Heart left ventricle (tissue), 13 donors: ENCODE results near the gene DNAH14.

Source experiments
- CTCF ChIP-seq, 12 donors: fragments of 200-600 bp; sonication (generic) in 4 of 12; IDR thresholded peaks; one replicate each; pipeline versions ENCODE4 v1.5.0 to v1.8.0; 2018 to 2022; ENCODE audit warnings: antibody characterized with exemption in 12 of 12, mild to moderate bottlenecking in 5 of 12
- POLR2A ChIP-seq, 2 donors: fragments of 450-650 bp; IDR thresholded peaks; one replicate each; pipeline ENCODE4 v1.6.1; 2017; ENCODE audit warnings: antibody characterized with exemption in 2 of 2, mild to moderate bottlenecking in 2 of 2, moderate library complexity in 2 of 2
- donor health status: ischemic (EF 13 %, LVEDD 7.1; RV severe dilation, severe dysfunction).
- donor health status: DM: no; HTN: yes; CAD: no.
- donor health status: DM: no; HTN: no; CAD: no.
- donor health status: ischemic (EF 25% LVEDD 6.9; RV normal size, moderate dysfunction).
- donor health status: ischemic (EF 25% LVEDD 5.7; RV mildly dilated, moderate dysfunction).
- donor health status: ischemic (EF 35%, LVEDD 5.7; RV mildly dilated, moderate dysfunction).
- donor health status: nonischemic (EF 11% LVEDD 7.7; RV severe dilation, severe dysfunction).
- donor health status: DM: yes; HTN: yes; CAD: no.
- donor health status: PGD.
- donor health status: ischemic (EF 29% LVEDD 5.4; RV normal size, mild dysfunction).
- donor health status: nonischemic (EF 23%, LVEDD 6.1; RV moderate dilation, normal function).

- TF ChIP-seq POLR2A (IDR thresholded peaks at IDR 0.05), result no peak
- no peak for TF ChIP-seq CTCF (IDR thresholded peaks at IDR 0.05)
Measured at GRCh38 chr1:225348400-225348799, 418.9 kb downstream of the DNAH14 start.
